Measurements from ENCODE around the gene SZT2. TPM values are rescaled to one million over a fixed set of nuclear protein-coding genes. Genes with fewer than 3 reads are reported as not detected.
A peak's percentile ranks its signal among the peaks of the same experiment; 100 is the strongest.

Gene SZT2
- total RNA-seq, 1 experiment from 2014 or later, result 77.3 TPM

DNA sequence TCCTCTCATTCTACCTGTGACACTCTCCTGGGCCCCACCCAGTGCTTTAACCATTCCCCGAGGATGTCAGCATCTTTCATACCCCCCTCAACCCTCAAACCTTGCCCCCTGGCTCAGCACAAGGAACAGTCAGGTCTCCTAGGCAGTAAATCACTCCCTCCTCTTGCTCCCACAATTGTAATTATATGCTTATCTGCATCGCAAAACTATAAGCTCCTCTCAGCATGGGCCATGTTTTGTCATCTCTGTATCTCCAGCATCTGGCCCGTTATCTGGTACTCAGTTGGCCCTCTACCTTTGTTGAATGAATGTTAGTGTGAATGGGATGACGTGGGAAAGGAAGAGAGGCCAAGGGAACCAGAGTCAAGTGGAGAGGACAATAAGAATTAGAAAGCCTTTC is 19.1 kb upstream of the SZT2 start:
- BruUV-seq (replicated peaks), result no TSS peak
- intact Hi-C loops (cut with micrococcal nuclease; ENCODE audit: unreplicated experiment), result no loop called here
- TF ChIP-seq, protein P1, sequence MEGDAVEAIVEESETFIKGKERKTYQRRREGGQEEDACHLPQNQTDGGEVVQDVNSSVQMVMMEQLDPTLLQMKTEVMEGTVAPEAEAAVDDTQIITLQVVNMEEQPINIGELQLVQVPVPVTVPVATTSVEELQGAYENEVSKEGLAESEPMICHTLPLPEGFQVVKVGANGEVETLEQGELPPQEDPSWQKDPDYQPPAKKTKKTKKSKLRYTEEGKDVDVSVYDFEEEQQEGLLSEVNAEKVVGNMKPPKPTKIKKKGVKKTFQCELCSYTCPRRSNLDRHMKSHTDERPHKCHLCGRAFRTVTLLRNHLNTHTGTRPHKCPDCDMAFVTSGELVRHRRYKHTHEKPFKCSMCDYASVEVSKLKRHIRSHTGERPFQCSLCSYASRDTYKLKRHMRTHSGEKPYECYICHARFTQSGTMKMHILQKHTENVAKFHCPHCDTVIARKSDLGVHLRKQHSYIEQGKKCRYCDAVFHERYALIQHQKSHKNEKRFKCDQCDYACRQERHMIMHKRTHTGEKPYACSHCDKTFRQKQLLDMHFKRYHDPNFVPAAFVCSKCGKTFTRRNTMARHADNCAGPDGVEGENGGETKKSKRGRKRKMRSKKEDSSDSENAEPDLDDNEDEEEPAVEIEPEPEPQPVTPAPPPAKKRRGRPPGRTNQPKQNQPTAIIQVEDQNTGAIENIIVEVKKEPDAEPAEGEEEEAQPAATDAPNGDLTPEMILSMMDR (IDR thresholded peaks at IDR 0.05; ENCODE audit: unreplicated experiment), result no peak
- no peaks in the 10 kb centered on the region for H3K27me3 Mint-ChIP-seq (ENCODE audit: unreplicated experiment)
- H3K36me3 Mint-ChIP-seq (ENCODE audit: insufficient read depth, unreplicated experiment), result peaks cover 46% of the 10 kb centered on the region
- H3K4me1 Mint-ChIP-seq (ENCODE audit: low read depth, unreplicated experiment), result peaks cover 18% of the 10 kb centered on the region
- H3K4me3 Mint-ChIP-seq (ENCODE audit: low read depth, unreplicated experiment), result no peak overlapping the region
- CTCF ChIA-PET, result interaction anchor here (0.7 kb wide), 2 partner anchors 177 to 896 kb away, joined by 4 read pairs; no protein-coding TSS in a partner anchor
- H3K27ac Mint-ChIP-seq (ENCODE audit: unreplicated experiment), result no peak overlapping the region
- DNase-seq, result no peak
- H3K9me3 Mint-ChIP-seq (ENCODE audit: low read depth, unreplicated experiment), result no peaks in the 10 kb centered on the region

DNA sequence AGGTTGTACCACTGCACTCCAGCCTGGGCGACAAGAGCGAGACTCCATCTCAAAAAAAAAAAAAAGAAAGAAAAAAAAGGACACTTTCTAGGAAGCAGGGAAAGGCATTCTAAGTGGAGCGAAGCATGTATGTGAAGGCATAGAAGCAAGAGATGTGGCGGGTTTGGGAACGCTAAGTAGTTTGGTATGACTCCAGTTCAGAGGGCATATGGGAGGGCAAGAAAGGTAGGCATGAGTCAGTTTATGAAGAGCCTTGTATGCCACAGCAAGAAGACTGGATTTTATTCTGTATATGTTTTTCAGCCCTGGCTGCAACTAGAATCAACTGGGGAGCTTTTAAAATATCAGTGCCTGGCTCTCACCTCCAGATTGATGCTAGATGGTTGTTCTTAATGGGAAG is 17.5 kb upstream of the SZT2 start:
- Mint-ChIP-seq H3K27me3 (ENCODE audit: unreplicated experiment) (no peaks in the 10 kb centered on the region), H3K4me3 (ENCODE audit: low read depth, unreplicated experiment) (no peak overlapping the region), H3K9me3 (ENCODE audit: low read depth, unreplicated experiment) (no peaks in the 10 kb centered on the region), H3K4me1 (ENCODE audit: low read depth, unreplicated experiment) (peaks cover 9% of the 10 kb centered on the region), H3K36me3 (ENCODE audit: insufficient read depth, unreplicated experiment) (peaks cover 35% of the 10 kb centered on the region), H3K27ac (ENCODE audit: unreplicated experiment) (no peak overlapping the region)
- TF ChIP-seq, protein P1 (IDR thresholded peaks at IDR 0.05; ENCODE audit: unreplicated experiment), result no peak
- BruUV-seq (replicated peaks), result no TSS peak
- CTCF ChIA-PET, result interaction anchor here (0.6 to 1.2 kb wide), 2 partner anchors 17 to 1931 kb away, joined by 3 to 7 read pairs; partner anchors contain the start of genes MED8 and SZT2
- no peak for DNase-seq
- intact Hi-C loops (cut with micrococcal nuclease; ENCODE audit: unreplicated experiment), result no loop called here

DNA sequence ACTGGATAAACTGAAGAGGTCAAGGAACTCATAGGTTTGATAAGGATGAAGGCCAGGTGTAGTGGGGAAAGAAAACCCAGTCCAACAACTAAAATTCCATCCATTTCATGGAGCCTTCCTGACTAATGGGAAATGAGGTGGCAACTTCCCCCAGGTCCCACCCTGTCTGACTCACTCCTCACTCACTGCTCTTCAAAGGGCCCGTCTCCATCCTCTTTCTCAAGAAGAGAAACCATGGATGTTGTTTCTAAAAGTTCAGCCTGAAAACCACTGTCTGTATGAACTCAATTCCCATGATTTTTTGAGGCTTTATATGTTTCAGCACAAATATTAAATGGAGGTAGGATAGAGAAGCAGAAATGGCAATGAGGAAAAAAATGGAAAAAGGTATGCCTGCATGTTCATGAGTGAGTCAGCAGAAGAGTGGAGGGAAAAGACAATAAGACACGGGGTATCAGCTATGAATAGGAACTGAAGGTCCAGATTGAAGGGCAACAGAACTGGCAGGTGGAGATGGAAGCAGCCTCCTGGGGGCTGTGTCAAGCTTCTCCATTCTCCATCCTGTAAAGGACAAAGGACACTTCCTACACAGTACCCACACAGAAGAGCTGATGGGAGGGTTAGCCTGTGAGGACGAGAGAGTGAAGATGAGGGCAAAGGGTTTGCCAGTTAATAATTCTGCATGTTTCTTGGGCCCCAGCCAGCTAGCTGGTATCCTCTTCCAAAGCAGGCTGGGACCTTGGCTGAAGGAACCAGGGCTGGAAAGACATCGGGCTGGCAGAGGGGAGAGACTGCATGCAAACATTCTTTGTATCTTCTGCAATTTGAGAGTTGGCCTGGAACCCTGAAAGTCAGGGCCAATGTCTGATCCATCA is 16.4 kb upstream of the SZT2 start:
- Mint-ChIP-seq H3K9me3 (ENCODE audit: low read depth, unreplicated experiment) (no peaks in the 10 kb centered on the region), H3K4me3 (ENCODE audit: low read depth, unreplicated experiment) (no peak overlapping the region), H3K27me3 (ENCODE audit: unreplicated experiment) (no peaks in the 10 kb centered on the region), H3K4me1 (ENCODE audit: low read depth, unreplicated experiment) (peaks cover 9% of the 10 kb centered on the region), H3K36me3 (ENCODE audit: insufficient read depth, unreplicated experiment) (peaks cover 23% of the 10 kb centered on the region), H3K27ac (ENCODE audit: unreplicated experiment) (no peak overlapping the region)
- intact Hi-C loops (cut with micrococcal nuclease; ENCODE audit: unreplicated experiment), result no loop called here
- DNase-seq, result peak; percentile 45
- no TSS peak for BruUV-seq (replicated peaks)
- CTCF ChIA-PET, result interaction anchor here (1.0 to 1.1 kb wide), 2 partner anchors 10 to 15 kb away, joined by 3 read pairs; partner anchors contain the start of gene CDC20
- TF ChIP-seq, protein P1 (IDR thresholded peaks at IDR 0.05; ENCODE audit: unreplicated experiment), result no peak

- Mint-ChIP-seq H3K36me3 (ENCODE audit: insufficient read depth, unreplicated experiment) (peaks cover 5% of the 10 kb centered on the region), H3K27me3 (ENCODE audit: unreplicated experiment) (no peaks in the 10 kb centered on the region), H3K4me3 (ENCODE audit: low read depth, unreplicated experiment) (no peak overlapping the region), H3K9me3 (ENCODE audit: low read depth, unreplicated experiment) (no peaks in the 10 kb centered on the region), H3K4me1 (ENCODE audit: low read depth, unreplicated experiment) (no peaks in the 10 kb centered on the region), H3K27ac (ENCODE audit: unreplicated experiment) (no peak overlapping the region)
- DNase-seq, result no peak
- intact Hi-C loops (cut with micrococcal nuclease; ENCODE audit: unreplicated experiment), result no loop called here
- TF ChIP-seq, protein P1 (IDR thresholded peaks at IDR 0.05; ENCODE audit: unreplicated experiment), result no peak
- CTCF ChIA-PET, result no interaction called here
- no TSS peak for BruUV-seq (replicated peaks)
Measured at GRCh38 chr1:43376723-43377235, 12.9 kb upstream of the SZT2 start.
